ENCODE results near the gene LRRC75A. TPM values are rescaled to one million over a fixed set of nuclear protein-coding genes. Genes with fewer than 3 reads are reported as not detected.

The LRRC75A gene
- total and polyA plus RNA-seq, 7 donors: 0.20 to 0.69 (median 0.30) TPM

DNA sequence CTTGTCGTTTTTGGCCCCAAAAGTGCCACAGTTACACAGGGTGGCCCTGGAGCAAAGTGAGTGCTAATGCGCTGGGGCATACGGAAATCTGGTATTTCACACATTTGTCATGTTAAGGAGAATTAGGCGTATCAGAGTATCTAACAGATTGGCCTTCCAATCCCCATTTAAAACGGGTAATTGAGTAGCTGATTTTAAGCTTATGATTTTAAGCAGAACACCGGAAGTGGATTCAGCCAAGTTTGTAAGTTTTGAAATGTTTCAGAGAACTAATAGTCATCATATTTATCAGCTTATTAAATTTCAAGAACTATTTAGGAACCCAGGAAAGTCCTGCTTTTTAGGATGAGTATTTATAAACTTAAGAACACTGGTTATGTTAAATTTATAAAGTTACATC is 19.5 kb downstream of the LRRC75A start:
- no peak for TF ChIP-seq CTCF (IDR thresholded peaks at IDR 0.05)
- WGBS, 3 donors: 55 to 68% (median 58%) methylated on average over 6 of the region's 6 CpGs
- DNase-seq (no peak), ATAC-seq (no peak)
- H3K36me3 ChIP-seq (ENCODE audit: insufficient read depth in 1 of 2, low read depth in 1 of 2): no peaks in the 10 kb centered on the region
- no peaks in the 10 kb centered on the region for H3K9me3 ChIP-seq
- H3K4me3 ChIP-seq: no peak overlapping the region
- intact Hi-C loops (cut with DNase I): no loop called here
- H3K27me3 ChIP-seq (ENCODE audit: insufficient read depth in 3 of 3, low read length in 2 of 3): peaks cover 0 to 4% (median 0%) of the 10 kb centered on the region in 3 donors
- H3K4me1 ChIP-seq: peaks cover 12% of the 10 kb centered on the region
- no peak overlapping the region for H3K27ac ChIP-seq

DNA sequence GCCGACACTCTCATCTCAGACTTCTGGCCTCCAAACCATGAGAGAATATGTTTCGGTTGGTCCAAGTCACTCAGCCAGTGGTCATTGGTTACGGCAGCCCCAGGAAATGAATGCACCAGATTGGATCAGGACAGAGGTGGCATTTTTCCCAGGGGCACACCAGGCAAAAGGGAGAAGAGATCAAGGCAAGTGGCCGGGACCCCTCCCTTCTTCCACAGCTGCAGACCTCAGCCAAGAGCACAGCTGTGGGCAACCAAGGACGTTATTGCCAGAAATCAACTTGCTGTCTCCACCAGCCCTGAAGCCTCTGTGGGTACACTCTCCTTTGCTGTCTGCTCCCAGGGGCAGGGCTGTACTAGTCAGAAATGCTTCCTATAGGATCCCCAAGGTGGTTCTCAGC is 20.7 kb downstream of the LRRC75A start:
- intact Hi-C loops (cut with DNase I): no loop called here
- Histone ChIP-seq H3K27me3 (ENCODE audit: insufficient read depth in 3 of 3, low read length in 2 of 3) (peaks cover 0 to 4% (median 0%) of the 10 kb centered on the region in 3 donors), H3K9me3 (no peaks in the 10 kb centered on the region), H3K36me3 (ENCODE audit: insufficient read depth in 1 of 2, low read depth in 1 of 2) (no peaks in the 10 kb centered on the region), H3K4me1 (peaks cover 12% of the 10 kb centered on the region), H3K4me3 (no peak overlapping the region), H3K27ac (no peak overlapping the region)
- 27 to 55% (median 36%) methylated on average over 5 of the region's 5 CpGs for WGBS, 3 donors
- DNase-seq: no peak
- TF ChIP-seq CTCF (IDR thresholded peaks at IDR 0.05): no peak
- ATAC-seq: no peak

GRCh38 chr17:16470265-16470664 is 21.7 kb downstream of the LRRC75A start:
- Histone ChIP-seq H3K4me3 (no peak overlapping the region), H3K9me3 (no peaks in the 10 kb centered on the region), H3K36me3 (ENCODE audit: insufficient read depth in 1 of 2, low read depth in 1 of 2) (no peaks in the 10 kb centered on the region), H3K4me1 (peaks cover 12% of the 10 kb centered on the region), H3K27ac (no peak overlapping the region), H3K27me3 (ENCODE audit: insufficient read depth in 3 of 3, low read length in 2 of 3) (peaks cover 0 to 4% (median 0%) of the 10 kb centered on the region in 3 donors)
- TF ChIP-seq CTCF (IDR thresholded peaks at IDR 0.05): no peak
- ATAC-seq (peak in 3 of 4 donors; percentile 20 to 35 (median 31)), DNase-seq (no peak)
- intact Hi-C loops (cut with DNase I): no loop called here
- WGBS, 3 donors: 13 to 20% (median 16%) methylated on average over 11 of the region's 11 CpGs

- H3K4me3 ChIP-seq: no peak overlapping the region
- intact Hi-C loops (cut with DNase I): no loop called here
- no peak for TF ChIP-seq CTCF (IDR thresholded peaks at IDR 0.05)
- 88 to 91% (median 89%) methylated on average over 4 of the region's 4 CpGs for WGBS, 3 donors
- H3K27me3 ChIP-seq (ENCODE audit: insufficient read depth in 3 of 3, low read length in 2 of 3): peaks cover 0 to 4% (median 0%) of the 10 kb centered on the region in 3 donors
- no peak for ATAC-seq
- H3K27ac ChIP-seq: no peak overlapping the region
- H3K9me3 ChIP-seq: no peaks in the 10 kb centered on the region
- no peaks in the 10 kb centered on the region for H3K36me3 ChIP-seq (ENCODE audit: insufficient read depth in 1 of 2, low read depth in 1 of 2)
- DNase-seq: no peak
- peaks cover 12% of the 10 kb centered on the region for H3K4me1 ChIP-seq
Observed at GRCh38 chr17:16468428-16468992, 23.5 kb downstream of the LRRC75A start.

GRCh38 chr17:16467886-16468285 is 24.1 kb downstream of the LRRC75A start:
- intact Hi-C loops (cut with DNase I): no loop called here
- ATAC-seq (no peak), DNase-seq (no peak)
- WGBS, 3 donors: 52 to 59% (median 55%) methylated on average over 3 of the region's 3 CpGs
- Histone ChIP-seq H3K4me1 (peaks cover 12% of the 10 kb centered on the region), H3K27ac (no peak overlapping the region), H3K4me3 (no peak overlapping the region), H3K36me3 (ENCODE audit: insufficient read depth in 1 of 2, low read depth in 1 of 2) (no peaks in the 10 kb centered on the region), H3K9me3 (no peaks in the 10 kb centered on the region), H3K27me3 (ENCODE audit: insufficient read depth in 3 of 3, low read length in 2 of 3) (peaks cover 0 to 4% (median 0%) of the 10 kb centered on the region in 3 donors)
- no peak for TF ChIP-seq CTCF (IDR thresholded peaks at IDR 0.05)

All from psoas muscle (tissue), 8 donors.